Adipocyte (in vitro differentiated cells): ENCODE measurements around the gene GABRG3.

Experiments
- DNase-seq: peaks from one replicate; pipeline ENCODE4 v3.0.0-alpha.2; 2015; ENCODE audit warnings: low read depth
- H3K27me3 ChIP-seq: replicated peaks from 2 replicates; pipeline ENCODE4 v1.7.0; 2013; ENCODE audit warnings: mild to moderate bottlenecking, low read length, moderate library complexity; ENCODE audit not compliant: control insufficient read depth, insufficient read depth
- H3K36me3 ChIP-seq: 2 replicates; pipeline ENCODE4 v1.7.0; 2013; ENCODE audit warnings: low read length, mild to moderate bottlenecking, moderate library complexity; ENCODE audit not compliant: control insufficient read depth, insufficient read depth, severe bottlenecking
- H3K4me1 ChIP-seq: 2 replicates; pipeline ENCODE4 v1.7.0; 2013; ENCODE audit warnings: mild to moderate bottlenecking, low read length, moderate library complexity; ENCODE audit not compliant: control insufficient read depth, insufficient read depth
- H3K4me3 ChIP-seq: 2 replicates; pipeline ENCODE4 v1.7.0; 2013; ENCODE audit warnings: mild to moderate bottlenecking, low read length, moderate library complexity
- H3K9ac ChIP-seq: 2 replicates; pipeline ENCODE4 v1.7.0; 2013; ENCODE audit warnings: mild to moderate bottlenecking, low read length, moderate library complexity
- H3K9me3 ChIP-seq: 2 replicates; pipeline ENCODE4 v1.7.0; 2013; ENCODE audit warnings: mild to moderate bottlenecking, low read length, moderate library complexity; ENCODE audit not compliant: control insufficient read depth

GABRG3 gene

GRCh38 chr15:27561816-27562215 lies 590.8 kb downstream of the GABRG3 start:
- Histone ChIP-seq H3K9me3 (peaks cover 22% of the 10 kb centered on the region), H3K9ac (no peak overlapping the region), H3K4me1 (no peaks in the 10 kb centered on the region), H3K4me3 (no peak overlapping the region), H3K27me3 (no peaks in the 10 kb centered on the region), H3K36me3 (no peaks in the 10 kb centered on the region)
- no peak for DNase-seq

DNA sequence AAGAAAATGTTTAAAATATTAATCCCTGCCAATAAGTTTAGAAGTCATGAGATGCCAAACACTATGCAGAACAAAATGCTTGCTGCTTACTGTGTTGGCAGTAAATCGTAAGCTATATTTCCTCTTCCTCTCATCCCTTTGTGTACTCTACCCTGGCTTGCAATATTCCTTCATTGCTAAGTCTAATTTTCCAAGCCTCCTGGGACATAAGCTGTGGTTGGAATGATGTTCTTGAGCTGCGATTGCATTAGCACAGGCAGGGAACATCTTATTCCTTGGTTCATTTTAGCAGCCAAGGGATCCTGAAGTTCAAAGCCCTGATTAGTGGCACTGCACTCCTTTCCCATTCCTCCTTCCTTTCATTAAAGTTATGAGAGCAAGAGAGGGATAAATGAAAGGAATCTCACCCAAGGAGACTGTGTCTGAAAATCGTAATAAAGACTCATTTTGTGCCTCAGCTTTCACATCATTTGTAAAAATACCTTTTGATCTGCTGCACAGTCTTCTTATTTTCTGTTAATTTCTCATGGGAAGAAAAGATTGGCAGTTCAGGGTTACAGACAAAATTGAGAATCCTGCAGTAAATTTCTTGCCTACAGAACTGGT lies 592.9 kb downstream of the GABRG3 start:
- no peaks in the 10 kb centered on the region for H3K4me1 ChIP-seq
- H3K4me3 ChIP-seq, result no peak overlapping the region
- DNase-seq, result no peak
- no peak overlapping the region for H3K9ac ChIP-seq
- no peaks in the 10 kb centered on the region for H3K27me3 ChIP-seq
- no peaks in the 10 kb centered on the region for H3K36me3 ChIP-seq
- peaks cover 22% of the 10 kb centered on the region for H3K9me3 ChIP-seq

DNA sequence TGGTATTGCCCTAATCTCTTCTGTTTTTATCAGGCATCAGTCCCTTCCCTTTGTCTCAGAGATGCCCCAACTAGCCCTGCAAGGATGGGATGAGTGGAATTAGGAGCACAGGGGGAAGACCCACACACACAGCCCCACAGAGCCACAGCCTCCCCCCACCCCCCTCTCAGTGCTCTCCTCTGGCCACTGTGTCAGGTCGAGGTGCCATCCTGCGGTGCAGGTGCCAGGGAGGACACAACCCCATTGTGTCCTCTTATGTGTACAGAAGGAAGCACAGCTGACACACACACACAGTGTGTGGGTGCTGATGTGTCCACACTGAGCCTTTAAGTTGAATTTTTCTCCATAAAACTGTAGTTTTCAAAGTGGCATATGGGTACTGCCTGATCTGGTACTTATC lies 593.7 kb downstream of the GABRG3 start:
- H3K27me3 ChIP-seq, result no peaks in the 10 kb centered on the region
- no peaks in the 10 kb centered on the region for H3K4me1 ChIP-seq
- no peaks in the 10 kb centered on the region for H3K36me3 ChIP-seq
- H3K9me3 ChIP-seq, result peaks cover 22% of the 10 kb centered on the region
- H3K9ac ChIP-seq, result no peak overlapping the region
- DNase-seq, result no peak
- no peak overlapping the region for H3K4me3 ChIP-seq

GRCh38 chr15:27570746-27571145 lies 599.8 kb downstream of the GABRG3 start:
- no peaks in the 10 kb centered on the region for H3K36me3 ChIP-seq
- H3K4me3 ChIP-seq, result no peak overlapping the region
- no peaks in the 10 kb centered on the region for H3K9me3 ChIP-seq
- no peaks in the 10 kb centered on the region for H3K27me3 ChIP-seq
- H3K4me1 ChIP-seq, result no peaks in the 10 kb centered on the region
- DNase-seq, result no peak
- H3K9ac ChIP-seq, result no peak overlapping the region

- Histone ChIP-seq H3K9ac (no peak overlapping the region), H3K4me3 (no peak overlapping the region), H3K4me1 (no peaks in the 10 kb centered on the region), H3K9me3 (no peaks in the 10 kb centered on the region), H3K27me3 (no peaks in the 10 kb centered on the region), H3K36me3 (no peaks in the 10 kb centered on the region)
- no peak for DNase-seq
Observed at GRCh38 chr15:27573805-27574485, 603.0 kb downstream of the GABRG3 start.

DNA sequence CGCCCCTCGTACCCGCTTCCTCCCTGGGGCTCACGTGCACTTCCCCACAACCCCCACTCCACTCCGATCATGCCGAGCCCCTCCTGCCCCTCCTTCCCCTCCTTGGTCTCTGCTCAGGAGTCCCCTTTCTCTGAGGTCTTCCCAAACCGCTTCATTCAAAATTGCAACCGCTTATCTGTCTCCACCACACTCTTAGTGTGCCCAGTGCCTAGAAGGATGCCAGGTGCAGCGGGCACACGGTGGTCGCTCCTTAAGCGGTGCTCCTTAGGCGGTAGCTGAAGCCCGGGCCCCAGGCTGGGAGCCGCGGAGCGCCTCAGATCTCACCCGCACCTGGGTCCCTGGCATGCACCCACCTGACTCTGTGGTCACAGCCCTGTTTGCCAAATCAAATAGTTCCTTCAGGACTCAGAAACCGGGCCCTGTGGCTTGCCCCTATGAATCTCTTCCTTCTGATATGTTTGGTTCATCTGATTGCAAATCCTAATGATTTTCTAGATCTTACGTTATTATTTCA lies 603.6 kb downstream of the GABRG3 start:
- Histone ChIP-seq H3K9ac (no peak overlapping the region), H3K9me3 (no peaks in the 10 kb centered on the region), H3K27me3 (no peaks in the 10 kb centered on the region), H3K4me3 (no peak overlapping the region), H3K36me3 (no peaks in the 10 kb centered on the region), H3K4me1 (no peaks in the 10 kb centered on the region)
- DNase-seq, result no peak

DNA sequence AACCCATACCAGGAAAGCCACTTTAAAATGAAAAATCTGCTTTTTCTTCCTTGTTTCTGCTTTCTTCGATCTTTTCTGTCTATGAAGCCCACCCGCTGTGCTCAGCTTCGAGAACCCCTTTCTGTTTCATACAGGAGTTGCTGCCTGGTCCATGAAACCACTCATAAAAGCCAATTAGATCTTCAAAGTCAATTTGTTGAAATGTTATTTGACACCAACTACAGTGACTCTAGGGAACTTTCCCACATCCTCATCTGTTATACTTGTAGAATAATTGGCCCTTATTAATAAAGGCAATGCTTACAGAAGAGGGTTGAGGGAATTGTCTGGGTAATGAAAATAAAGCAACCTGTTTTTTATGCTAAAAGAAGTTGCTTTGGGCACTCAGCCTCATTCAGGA lies 604.5 kb downstream of the GABRG3 start:
- DNase-seq, result no peak
- no peaks in the 10 kb centered on the region for H3K4me1 ChIP-seq
- H3K36me3 ChIP-seq, result no peaks in the 10 kb centered on the region
- H3K9ac ChIP-seq, result no peak overlapping the region
- no peaks in the 10 kb centered on the region for H3K27me3 ChIP-seq
- no peaks in the 10 kb centered on the region for H3K9me3 ChIP-seq
- H3K4me3 ChIP-seq, result no peak overlapping the region

DNA sequence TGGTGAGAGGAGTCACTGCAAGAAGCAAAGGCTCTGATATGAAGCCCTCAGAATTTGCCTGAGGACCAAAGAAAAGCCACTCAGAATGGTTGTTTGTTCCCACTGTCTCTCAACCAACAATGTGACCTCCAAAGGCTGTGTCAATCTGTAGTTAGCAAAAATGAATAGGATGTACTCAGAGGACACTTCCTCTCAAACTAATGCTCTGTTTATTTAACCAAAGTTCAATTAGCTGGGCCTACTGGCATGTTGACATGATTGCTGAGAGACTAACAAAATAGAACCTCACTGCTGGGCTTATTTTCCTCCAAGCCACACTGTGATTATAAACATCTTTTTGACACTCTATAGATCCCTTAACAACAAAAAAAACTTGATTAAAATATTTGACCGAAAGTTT lies 605.6 kb downstream of the GABRG3 start:
- Histone ChIP-seq H3K9me3 (no peaks in the 10 kb centered on the region), H3K36me3 (no peaks in the 10 kb centered on the region), H3K27me3 (no peaks in the 10 kb centered on the region), H3K9ac (no peak overlapping the region), H3K4me1 (no peaks in the 10 kb centered on the region), H3K4me3 (no peak overlapping the region)
- no peak for DNase-seq

- peaks cover 5% of the 10 kb centered on the region for H3K4me1 ChIP-seq
- no peak overlapping the region for H3K9ac ChIP-seq
- H3K27me3 ChIP-seq, result no peaks in the 10 kb centered on the region
- no peaks in the 10 kb centered on the region for H3K9me3 ChIP-seq
- no peak overlapping the region for H3K4me3 ChIP-seq
- no peak for DNase-seq
- no peaks in the 10 kb centered on the region for H3K36me3 ChIP-seq
Observed at GRCh38 chr15:27579738-27580137, 608.8 kb downstream of the GABRG3 start.

DNA sequence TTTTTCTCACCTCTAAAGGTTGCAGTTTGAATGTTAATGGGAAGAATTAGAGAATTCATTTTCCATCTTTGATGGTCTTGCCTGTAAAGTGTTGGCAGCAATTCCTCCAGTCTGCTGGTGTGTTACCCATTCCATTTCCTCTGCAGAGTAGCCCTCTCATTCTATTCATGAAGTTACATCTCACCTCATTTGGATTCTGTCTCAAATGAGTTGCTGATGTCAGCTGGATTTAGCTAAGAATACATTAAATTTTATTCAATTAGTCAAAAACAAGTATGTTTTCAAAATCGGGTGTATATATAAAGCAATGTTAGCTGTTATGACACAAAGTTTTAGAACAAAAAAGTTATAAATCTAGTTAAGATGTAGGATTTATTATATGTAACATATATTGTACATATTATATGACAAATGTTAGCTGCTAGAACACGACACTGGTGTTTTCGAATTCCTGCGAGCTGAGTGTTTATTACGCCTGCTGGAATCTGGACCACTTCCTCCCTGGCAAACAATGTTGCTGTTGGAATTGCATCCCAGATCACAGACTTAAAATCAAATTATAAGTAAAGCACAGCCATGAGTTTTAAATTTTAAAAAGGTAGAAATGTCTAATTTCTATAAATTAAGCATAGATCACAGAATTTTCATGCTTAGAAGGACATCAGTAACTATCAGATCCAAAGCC lies 611.9 kb downstream of the GABRG3 start:
- Histone ChIP-seq H3K36me3 (no peaks in the 10 kb centered on the region), H3K9me3 (no peaks in the 10 kb centered on the region), H3K4me3 (no peak overlapping the region), H3K9ac (no peak overlapping the region), H3K27me3 (no peaks in the 10 kb centered on the region), H3K4me1 (peaks cover 5% of the 10 kb centered on the region)
- peak; percentile 4 for DNase-seq

DNA sequence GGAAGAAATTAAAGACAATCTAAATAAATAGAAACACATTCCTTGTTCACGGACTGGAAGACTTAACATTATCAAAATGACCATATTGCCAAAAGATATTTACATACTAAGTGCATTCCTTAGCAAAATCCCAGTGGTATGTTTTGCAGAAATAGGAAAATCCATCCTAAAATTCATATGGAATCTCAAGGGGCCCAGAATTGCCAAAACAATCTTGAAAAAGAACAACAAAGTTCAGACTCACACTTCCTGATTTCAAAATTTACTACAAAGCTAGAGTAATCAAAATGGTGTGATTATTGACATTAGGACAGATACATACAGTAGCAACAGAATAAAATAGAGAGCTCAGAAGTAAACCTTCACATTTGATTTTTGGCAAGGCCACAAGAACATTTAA lies 612.7 kb downstream of the GABRG3 start:
- H3K4me3 ChIP-seq, result no peak overlapping the region
- H3K9ac ChIP-seq, result no peak overlapping the region
- DNase-seq, result no peak
- H3K27me3 ChIP-seq, result no peaks in the 10 kb centered on the region
- peaks cover 5% of the 10 kb centered on the region for H3K4me1 ChIP-seq
- no peaks in the 10 kb centered on the region for H3K36me3 ChIP-seq
- H3K9me3 ChIP-seq, result no peaks in the 10 kb centered on the region
